Testis (tissue), 2 donors: Measurements from ENCODE around the gene CBFA2T3.

Experiments
- CTCF ChIP-seq, 3 experiments: fragments of 450-650 bp in 2 of 3; fragments of 200-600 bp in 1 of 3; sonication (generic) in 1 of 3; IDR thresholded peaks; one replicate each; pipeline ENCODE4 v1.5.1; 2016 to 2019; ENCODE audit warnings: antibody characterized with exemption in 3 of 3, mild to moderate bottlenecking in 2 of 3, moderate library complexity in 1 of 3
- POLR2A ChIP-seq: fragments of 450-650 bp; IDR thresholded peaks from one replicate; pipeline ENCODE4 v1.6.1; 2017; ENCODE audit warnings: antibody characterized with exemption, mild to moderate bottlenecking, moderate library complexity

GRCh38 chr16:88841521-88842307 is 135.3 kb downstream of the CBFA2T3 start:
- no peak for TF ChIP-seq CTCF (IDR thresholded peaks at IDR 0.05)
- no peak for TF ChIP-seq POLR2A
